ENCODE results near the gene CCNB3.

The CCNB3 gene

DNA sequence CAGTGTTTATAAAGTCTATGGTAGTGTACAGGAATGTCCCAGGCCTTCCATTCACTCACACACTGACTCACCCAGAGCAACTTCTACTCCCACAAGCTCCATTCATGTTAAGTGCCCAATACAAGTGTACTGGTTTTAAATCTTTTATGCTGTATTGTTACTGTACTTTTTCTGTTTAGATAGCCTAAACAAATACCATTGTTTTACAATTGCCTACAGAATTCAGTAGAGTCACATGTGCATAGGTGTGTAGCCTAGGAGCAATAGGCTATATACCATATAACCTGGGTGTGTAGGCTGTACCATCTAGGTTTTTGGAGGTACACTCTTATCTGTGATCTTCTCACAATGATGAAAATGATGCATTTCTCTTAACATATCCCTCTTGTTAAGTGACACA is 139.4 kb downstream of the CCNB3 start:
- no peak for DNase-seq (ENCODE audit: low spot score)

DNA sequence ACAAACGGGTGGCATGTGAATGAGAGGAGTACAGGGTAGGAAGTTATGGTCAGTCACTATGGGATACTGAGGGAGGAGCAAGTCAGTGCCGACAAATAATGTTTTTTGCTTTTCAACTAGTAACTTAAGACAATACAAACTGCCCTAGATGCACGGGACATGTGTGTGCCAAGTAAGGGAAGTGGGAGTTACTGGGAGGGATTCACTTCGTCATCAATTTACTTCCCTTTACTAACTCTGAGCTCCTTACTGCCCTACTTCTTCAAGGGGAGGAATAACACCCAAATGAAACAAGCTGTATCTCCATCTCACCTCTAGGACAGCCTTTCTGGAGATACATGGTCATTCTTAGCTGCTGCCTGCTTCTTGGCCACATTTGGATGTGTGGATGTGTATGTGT is 168.4 kb downstream of the CCNB3 start:
- DNase-seq (ENCODE audit: low spot score) = no peak

DNA sequence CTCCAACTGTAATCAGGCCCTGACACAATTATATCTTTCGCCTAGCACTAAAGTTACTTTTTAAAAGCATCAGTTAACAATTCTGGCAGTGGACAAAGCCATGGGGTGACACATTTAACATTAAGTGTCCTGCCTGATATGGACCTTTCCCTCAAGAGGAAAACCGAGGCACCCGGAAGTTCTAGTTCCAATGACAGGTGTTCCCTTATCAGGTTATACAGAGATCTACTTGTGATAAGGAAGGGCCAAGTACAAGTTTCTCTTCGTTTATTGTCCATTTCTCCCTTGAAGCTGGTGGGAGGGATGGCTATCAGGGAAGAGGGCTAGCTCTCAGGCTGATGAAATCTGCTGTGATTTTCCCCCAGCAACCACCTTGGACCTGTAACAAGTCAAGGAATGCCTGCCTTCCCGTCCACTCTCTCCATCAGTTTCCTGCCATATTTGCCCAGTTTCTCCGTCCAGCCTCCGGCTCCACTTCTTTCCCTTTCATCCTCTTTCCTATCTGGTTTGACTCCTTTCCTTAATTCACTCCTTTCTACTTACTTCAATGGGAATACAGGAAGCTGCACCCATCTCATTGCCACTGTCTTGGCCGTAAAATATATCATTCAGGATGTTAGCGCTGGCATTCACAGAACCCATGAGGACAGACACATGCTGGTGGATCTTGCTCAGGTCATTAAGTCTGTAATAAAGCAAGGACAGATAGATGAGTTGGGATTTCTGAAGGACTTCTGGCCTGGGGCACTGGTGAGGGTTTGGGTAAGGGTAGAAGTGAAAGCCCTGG is 171.1 kb downstream of the CCNB3 start:
- DNase-seq (ENCODE audit: low spot score) = no peak

DNA sequence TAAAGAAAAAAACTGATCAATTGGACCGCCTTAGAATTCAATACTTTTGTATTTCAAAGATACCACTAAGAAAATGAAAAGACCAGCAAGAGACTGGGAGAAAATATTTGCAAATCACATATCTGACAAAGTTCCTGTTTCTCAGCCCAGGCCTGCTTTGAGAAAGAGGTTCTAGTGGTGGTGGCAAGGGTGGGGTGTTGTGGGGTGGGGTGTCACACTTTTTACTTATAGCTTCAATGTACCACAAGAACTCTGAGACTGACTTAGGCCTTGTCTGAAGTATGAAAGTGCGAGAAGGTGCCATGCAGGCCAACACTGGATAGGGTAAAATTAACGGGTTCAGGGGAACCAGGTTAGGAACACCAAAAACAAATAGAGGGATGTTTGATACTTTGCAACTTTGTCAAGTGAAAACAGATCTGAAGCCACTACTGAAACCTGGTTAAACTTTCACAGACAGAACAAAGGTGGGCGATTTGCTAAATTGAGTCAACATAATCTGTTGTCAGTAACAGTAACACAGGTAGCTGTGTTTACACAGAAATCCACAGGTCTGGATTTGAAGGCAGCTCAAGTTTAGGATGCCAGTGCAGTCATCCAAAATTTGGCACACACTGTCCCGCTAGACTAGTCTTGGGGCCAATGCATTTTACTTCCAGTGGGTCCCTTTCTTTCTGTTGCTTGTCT is 177.3 kb downstream of the CCNB3 start:
- DNase-seq (ENCODE audit: low spot score) = no peak

DNA sequence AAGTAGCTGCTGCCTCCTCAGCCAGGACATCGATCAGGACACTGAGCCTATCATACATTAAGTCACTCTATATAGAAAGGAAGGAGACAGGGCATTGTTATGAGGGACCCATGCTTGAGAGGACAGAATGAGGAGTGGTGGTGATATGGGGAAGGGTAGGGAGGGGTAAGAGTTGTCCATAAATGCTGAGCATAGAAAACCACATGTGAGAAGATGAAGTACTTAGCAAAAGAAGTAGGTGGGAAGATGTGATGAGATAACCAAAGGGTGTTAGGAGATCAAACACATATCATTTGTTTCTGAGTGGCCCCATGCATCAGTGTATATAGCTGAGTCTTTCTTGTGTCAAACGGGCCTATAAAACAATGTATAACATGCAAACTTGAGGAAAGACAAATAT is 182.0 kb downstream of the CCNB3 start:
- DNase-seq (ENCODE audit: low spot score) = no peak

DNA sequence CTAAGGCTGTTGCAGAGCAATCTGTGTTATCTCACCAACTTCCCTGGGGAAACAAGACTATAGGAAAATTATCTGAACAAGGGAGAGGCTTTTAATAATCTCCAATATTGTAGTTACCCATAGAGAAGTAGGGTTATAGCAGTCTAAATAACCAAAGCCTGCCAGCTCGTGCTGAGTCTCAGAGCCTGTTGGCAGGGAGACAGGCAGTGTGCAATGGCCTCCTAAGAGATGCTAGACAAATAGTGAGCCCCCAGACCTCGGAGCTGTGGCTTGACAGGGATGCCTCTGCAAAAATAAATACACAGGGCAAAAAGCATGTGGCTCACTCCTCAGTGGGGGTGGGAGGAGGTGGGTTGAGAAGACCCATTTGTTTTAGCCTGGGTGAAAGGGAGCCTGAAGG is 189.3 kb downstream of the CCNB3 start:
- no peak for DNase-seq (ENCODE audit: low spot score)
